Measurements from ENCODE around the gene GAGE10. TPM values are rescaled to one million over a fixed set of nuclear protein-coding genes. Genes with fewer than 3 reads are reported as not detected.
"Not testable (repeated sequence)": the region's sequence is repeated elsewhere in the genome, so short reads cannot be mapped to it uniquely, and the experiment has no call there.

Gene GAGE10
- total and polyA plus RNA-seq, 3 experiments from 2014 or later: not detected

DNA sequence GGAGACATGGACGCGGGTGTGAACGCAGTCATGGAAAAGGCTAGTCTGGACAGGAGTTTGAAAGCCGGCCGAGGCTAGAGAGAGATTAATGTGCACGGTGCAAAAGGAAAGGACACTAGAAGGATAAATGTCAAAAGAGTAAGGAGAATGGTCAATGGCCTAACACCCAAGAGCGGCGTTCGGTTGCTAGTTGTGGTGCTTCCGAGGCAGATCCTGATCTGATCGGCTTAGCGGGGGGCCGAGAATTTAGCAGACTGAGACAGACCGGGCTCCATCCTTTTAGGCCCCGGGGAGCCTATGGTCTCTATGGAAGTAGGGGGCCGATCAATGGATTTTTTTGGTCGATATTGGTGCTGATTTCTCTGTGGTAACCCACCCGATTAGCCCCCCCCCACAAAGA, 6.9 kb downstream of the GAGE10 start:
- POLR2A ChIA-PET: interaction anchor here (0.6 to 1.7 kb wide), 4 partner anchors 10 to 308 kb away, joined by 3 to 6 read pairs (median 4); partner anchors contain the start of gene GRIPAP1
- no peaks in the 10 kb centered on the region for H3K9me3 Mint-ChIP-seq

DNA sequence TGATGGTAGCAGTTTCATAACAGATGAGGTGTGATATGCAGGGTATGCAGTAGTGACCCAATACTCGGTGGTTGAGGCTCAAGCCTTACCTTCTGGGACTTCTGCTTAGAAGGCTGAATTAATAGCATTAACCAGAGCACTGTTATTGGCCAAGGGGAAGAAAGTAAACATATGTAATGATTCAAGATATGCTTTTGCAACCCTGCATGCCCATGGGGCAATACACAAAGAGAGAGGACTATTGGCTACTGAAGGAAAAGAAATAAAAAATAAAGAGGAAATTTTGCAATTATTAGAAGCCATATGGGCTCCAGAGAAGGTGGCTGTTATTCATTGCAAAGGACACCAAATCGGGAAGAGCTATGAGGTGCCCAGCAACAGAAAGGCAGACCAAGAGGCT, 8.7 kb downstream of the GAGE10 start:
- no peak for DNase-seq
- no peaks in the 10 kb centered on the region for H3K9me3 Mint-ChIP-seq
- Histone ChIP-seq H3K27ac (ENCODE audit: low read depth, low read length) (no peak overlapping the region), H3K27me3 (ENCODE audit: insufficient read depth, low read length, poor library complexity, severe bottlenecking) (no peaks in the 10 kb centered on the region), H3K4me3 (ENCODE audit: low read length) (no peak overlapping the region), H3K36me3 (ENCODE audit: insufficient read depth, low read length) (no peaks in the 10 kb centered on the region), H3K4me1 (ENCODE audit: insufficient read depth, low read length) (peaks cover 16% of the 10 kb centered on the region), H3K9me3 (ENCODE audit: low read length) (no peaks in the 10 kb centered on the region)
- H3K4me1 Mint-ChIP-seq: peaks cover 21 to 23% (median 22%) of the 10 kb centered on the region in 3 donors
- H3K4me3 Mint-ChIP-seq: no peak overlapping the region
- H3K36me3 Mint-ChIP-seq: peaks cover 0 to 6% (median 0%) of the 10 kb centered on the region in 3 donors
- POLR2A ChIA-PET: no interaction called here
- H3K27ac Mint-ChIP-seq: no peak overlapping the region
- H3K27me3 Mint-ChIP-seq: peaks cover 0 to 4% of the 10 kb centered on the region in 2 donors
- CTCF ChIA-PET: no interaction called here

More for the DNA sequence above, 6.9 kb downstream of the GAGE10 start:
- H3K27ac Mint-ChIP-seq: peak overlapping the region in 3 of 8 donors; percentile 84 to 97 (median 86)
- no peak for DNase-seq
- Histone ChIP-seq H3K4me1 (ENCODE audit: insufficient read depth, low read length) (peaks cover 16% of the 10 kb centered on the region), H3K36me3 (ENCODE audit: insufficient read depth, low read length) (no peaks in the 10 kb centered on the region), H3K9me3 (ENCODE audit: low read length) (no peaks in the 10 kb centered on the region), H3K27me3 (ENCODE audit: insufficient read depth, low read length, poor library complexity, severe bottlenecking) (no peaks in the 10 kb centered on the region), H3K4me3 (ENCODE audit: low read length) (no peak overlapping the region), H3K27ac (ENCODE audit: low read depth, low read length) (no peak overlapping the region)
- peaks cover 21 to 23% (median 22%) of the 10 kb centered on the region in 3 donors for H3K4me1 Mint-ChIP-seq
- peaks cover 0 to 6% of the 10 kb centered on the region in 2 donors for H3K27me3 Mint-ChIP-seq
- H3K36me3 Mint-ChIP-seq: peaks cover 0 to 6% (median 0%) of the 10 kb centered on the region in 3 donors
- CTCF ChIA-PET: no interaction called here
- H3K4me3 Mint-ChIP-seq: peak overlapping the region in 4 of 7 donors; percentile 23 to 88 (median 63)

DNA sequence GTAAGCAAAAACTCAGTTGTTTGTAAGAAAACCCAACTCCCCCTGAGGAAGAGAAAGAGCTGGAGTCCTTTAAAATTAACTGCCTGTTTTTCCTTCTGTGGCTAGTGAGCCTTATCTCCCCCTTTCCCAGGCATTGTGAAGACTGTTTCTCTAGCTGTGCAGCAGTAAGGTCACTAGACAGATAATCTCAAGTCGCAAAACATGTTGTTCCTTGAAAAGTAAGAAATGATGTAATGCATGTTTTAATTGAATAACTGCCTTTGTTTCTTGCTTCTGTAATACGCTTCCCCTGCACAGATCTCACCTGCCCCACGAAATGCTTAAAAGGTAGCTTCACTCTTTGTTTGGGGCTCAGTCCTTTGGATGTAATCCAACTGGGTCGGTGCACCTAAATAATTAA, 12.6 kb downstream of the GAGE10 start:
- H3K27ac Mint-ChIP-seq: no peak overlapping the region

DNA sequence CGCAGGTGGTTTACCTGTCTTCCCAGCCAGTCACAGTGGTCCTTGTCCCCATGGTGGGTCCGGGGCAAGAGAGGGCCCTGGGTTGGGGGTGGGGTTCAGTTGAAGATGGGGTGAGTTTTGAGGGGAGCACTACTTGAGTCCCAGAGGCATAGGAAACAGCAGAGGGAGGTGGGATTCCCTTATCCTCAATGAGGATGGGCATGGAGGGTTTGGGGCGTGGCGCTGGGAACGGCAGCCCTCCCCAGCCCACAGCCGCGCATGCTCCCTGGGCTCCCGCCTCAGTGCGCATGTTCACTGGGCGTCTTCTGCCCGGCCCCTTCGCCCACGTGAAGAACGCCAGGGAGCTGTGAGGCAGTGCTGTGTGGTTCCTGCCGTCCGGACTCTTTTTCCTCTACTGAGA, 18.3 kb downstream of the GAGE10 start, which contains the start of gene GAGE12J:
TSS of gene GAGE12J (plus strand) at position 301 of the 400 bp plus-strand sequence. CDS start 1,157 bp downstream, outside the sequence.
- H3K27ac Mint-ChIP-seq; H3K9me3 Mint-ChIP-seq; H3K4me1 Mint-ChIP-seq; H3K27me3 ChIP-seq (ENCODE audit: insufficient read depth, low read length, poor library complexity, severe bottlenecking); H3K4me3 ChIP-seq (ENCODE audit: low read length); DNase-seq; H3K27ac ChIP-seq (ENCODE audit: low read depth, low read length); CTCF ChIA-PET; H3K9me3 ChIP-seq (ENCODE audit: low read length); POLR2A ChIA-PET; H3K4me3 Mint-ChIP-seq; H3K36me3 Mint-ChIP-seq; H3K27me3 Mint-ChIP-seq; H3K36me3 ChIP-seq (ENCODE audit: insufficient read depth, low read length); H3K4me1 ChIP-seq (ENCODE audit: insufficient read depth, low read length): not testable (repeated sequence)

More for the DNA sequence above, 12.6 kb downstream of the GAGE10 start:
- H3K4me3 Mint-ChIP-seq: no peak overlapping the region
- no peak overlapping the region for H3K4me3 ChIP-seq (ENCODE audit: low read length)
- H3K4me1 ChIP-seq (ENCODE audit: insufficient read depth, low read length): no peaks in the 10 kb centered on the region
- ChIA-PET POLR2A (no interaction called here), CTCF (no interaction called here)
- H3K9me3 ChIP-seq (ENCODE audit: low read length): no peaks in the 10 kb centered on the region
- H3K36me3 Mint-ChIP-seq: no peaks in the 10 kb centered on the region
- no peaks in the 10 kb centered on the region for H3K27me3 Mint-ChIP-seq
- DNase-seq: no peak
- no peaks in the 10 kb centered on the region for H3K9me3 Mint-ChIP-seq
- H3K4me1 Mint-ChIP-seq: no peaks in the 10 kb centered on the region
- no peak overlapping the region for H3K27ac ChIP-seq (ENCODE audit: low read depth, low read length)
- no peaks in the 10 kb centered on the region for H3K36me3 ChIP-seq (ENCODE audit: insufficient read depth, low read length)
- no peaks in the 10 kb centered on the region for H3K27me3 ChIP-seq (ENCODE audit: insufficient read depth, low read length, poor library complexity, severe bottlenecking)

DNA sequence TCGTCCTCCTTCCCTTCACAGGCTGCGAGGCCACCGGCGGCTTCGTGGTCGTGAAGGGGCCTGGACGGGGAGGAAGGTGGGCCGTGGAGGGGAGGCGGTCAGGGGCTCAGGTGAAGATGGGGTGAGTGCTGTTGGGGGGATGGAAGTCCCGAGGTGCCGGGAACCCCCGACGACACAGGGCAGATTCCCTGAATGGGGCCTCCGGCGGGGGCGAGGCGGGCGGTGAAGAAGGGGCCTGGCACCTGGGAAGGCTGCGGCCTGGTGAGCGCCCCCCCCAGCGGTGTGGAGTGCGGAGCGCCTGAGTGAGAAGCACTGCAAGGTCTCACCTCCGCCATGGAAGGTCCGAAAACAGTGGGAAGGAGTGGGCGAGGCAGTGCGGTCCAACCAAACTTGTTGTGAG, 18.8 kb downstream of the GAGE10 start:
- H3K36me3 ChIP-seq (ENCODE audit: insufficient read depth, low read length); H3K4me1 ChIP-seq (ENCODE audit: insufficient read depth, low read length); DNase-seq; H3K27me3 Mint-ChIP-seq; H3K4me3 Mint-ChIP-seq; H3K9me3 Mint-ChIP-seq; H3K4me1 Mint-ChIP-seq; H3K9me3 ChIP-seq (ENCODE audit: low read length); H3K27ac Mint-ChIP-seq; H3K36me3 Mint-ChIP-seq; H3K27ac ChIP-seq (ENCODE audit: low read depth, low read length); CTCF ChIA-PET; H3K27me3 ChIP-seq (ENCODE audit: insufficient read depth, low read length, poor library complexity, severe bottlenecking); POLR2A ChIA-PET; H3K4me3 ChIP-seq (ENCODE audit: low read length): not testable (repeated sequence)

DNA sequence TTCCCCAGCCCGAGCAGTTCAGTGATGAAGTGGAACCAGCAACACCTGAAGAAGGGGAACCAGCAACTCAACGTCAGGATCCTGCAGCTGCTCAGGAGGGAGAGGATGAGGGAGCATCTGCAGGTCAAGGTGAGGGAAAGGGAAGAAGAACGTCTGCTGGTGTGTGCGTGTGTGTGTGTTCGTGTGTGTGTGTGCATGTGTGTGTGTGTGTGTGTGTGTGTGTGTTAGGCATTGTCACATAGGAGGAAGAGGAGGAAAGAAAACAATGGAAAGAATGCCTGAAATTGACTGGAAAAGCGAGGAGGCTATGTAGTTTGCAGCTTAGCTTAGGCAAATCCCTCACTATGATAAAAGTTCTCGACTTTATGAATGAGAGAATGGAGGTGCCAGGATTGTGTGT, 20.3 kb downstream of the GAGE10 start:
- H3K27me3 Mint-ChIP-seq; H3K27ac Mint-ChIP-seq; H3K4me1 Mint-ChIP-seq; CTCF ChIA-PET; H3K36me3 ChIP-seq (ENCODE audit: insufficient read depth, low read length); H3K4me1 ChIP-seq (ENCODE audit: insufficient read depth, low read length); H3K36me3 Mint-ChIP-seq; H3K9me3 Mint-ChIP-seq; H3K9me3 ChIP-seq (ENCODE audit: low read length); H3K4me3 ChIP-seq (ENCODE audit: low read length); POLR2A ChIA-PET; H3K27ac ChIP-seq (ENCODE audit: low read depth, low read length); H3K4me3 Mint-ChIP-seq; H3K27me3 ChIP-seq (ENCODE audit: insufficient read depth, low read length, poor library complexity, severe bottlenecking); DNase-seq: not testable (repeated sequence)

DNA sequence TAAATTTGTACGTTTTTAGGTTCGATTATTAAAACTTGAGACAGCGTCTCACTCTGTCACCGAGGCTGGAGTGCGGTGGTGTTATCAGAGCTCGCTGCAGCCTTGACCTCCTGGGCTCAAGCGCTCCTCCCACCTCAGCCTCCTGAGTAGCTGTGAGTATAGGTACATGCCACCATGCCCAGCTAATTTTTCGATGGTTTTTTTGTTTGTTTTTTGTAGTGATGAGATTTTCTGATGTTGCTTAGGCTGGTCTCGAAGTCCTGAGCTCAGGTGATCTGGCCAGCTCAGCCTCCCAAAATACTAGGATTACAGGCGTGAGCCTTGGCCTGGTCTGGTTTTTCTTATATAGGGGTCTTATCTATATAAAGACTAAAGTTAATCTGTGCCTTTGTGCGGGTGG, 27.0 kb downstream of the GAGE10 start:
- H3K4me3 ChIP-seq (ENCODE audit: low read length); H3K4me1 ChIP-seq (ENCODE audit: insufficient read depth, low read length); DNase-seq; H3K27ac Mint-ChIP-seq; H3K9me3 Mint-ChIP-seq; POLR2A ChIA-PET; H3K27me3 ChIP-seq (ENCODE audit: insufficient read depth, low read length, poor library complexity, severe bottlenecking); H3K36me3 Mint-ChIP-seq; CTCF ChIA-PET; H3K36me3 ChIP-seq (ENCODE audit: insufficient read depth, low read length); H3K4me1 Mint-ChIP-seq; H3K27ac ChIP-seq (ENCODE audit: low read depth, low read length); H3K27me3 Mint-ChIP-seq; H3K4me3 Mint-ChIP-seq; H3K9me3 ChIP-seq (ENCODE audit: low read length): not testable (repeated sequence)

DNA sequence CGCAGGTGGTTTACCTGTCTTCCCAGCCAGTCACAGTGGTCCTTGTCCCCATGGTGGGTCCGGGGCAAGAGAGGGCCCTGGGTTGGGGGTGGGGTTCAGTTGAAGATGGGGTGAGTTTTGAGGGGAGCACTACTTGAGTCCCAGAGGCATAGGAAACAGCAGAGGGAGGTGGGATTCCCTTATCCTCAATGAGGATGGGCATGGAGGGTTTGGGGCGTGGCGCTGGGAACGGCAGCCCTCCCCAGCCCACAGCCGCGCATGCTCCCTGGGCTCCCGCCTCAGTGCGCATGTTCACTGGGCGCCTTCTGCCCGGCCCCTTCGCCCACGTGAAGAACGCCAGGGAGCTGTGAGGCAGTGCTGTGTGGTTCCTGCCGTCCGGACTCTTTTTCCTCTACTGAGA, 27.8 kb downstream of the GAGE10 start, which contains the start of gene GAGE13:
TSS of gene GAGE13 (plus strand) at position 301 of the 400 bp plus-strand sequence. CDS start 1,156 bp downstream, outside the sequence.
- H3K4me1 ChIP-seq (ENCODE audit: insufficient read depth, low read length); H3K4me3 ChIP-seq (ENCODE audit: low read length); H3K36me3 Mint-ChIP-seq; H3K36me3 ChIP-seq (ENCODE audit: insufficient read depth, low read length); DNase-seq; H3K27me3 ChIP-seq (ENCODE audit: insufficient read depth, low read length, poor library complexity, severe bottlenecking); H3K27ac Mint-ChIP-seq; H3K27me3 Mint-ChIP-seq; H3K9me3 Mint-ChIP-seq; H3K4me3 Mint-ChIP-seq; POLR2A ChIA-PET; CTCF ChIA-PET; H3K4me1 Mint-ChIP-seq; H3K27ac ChIP-seq (ENCODE audit: low read depth, low read length); H3K9me3 ChIP-seq (ENCODE audit: low read length): not testable (repeated sequence)

DNA sequence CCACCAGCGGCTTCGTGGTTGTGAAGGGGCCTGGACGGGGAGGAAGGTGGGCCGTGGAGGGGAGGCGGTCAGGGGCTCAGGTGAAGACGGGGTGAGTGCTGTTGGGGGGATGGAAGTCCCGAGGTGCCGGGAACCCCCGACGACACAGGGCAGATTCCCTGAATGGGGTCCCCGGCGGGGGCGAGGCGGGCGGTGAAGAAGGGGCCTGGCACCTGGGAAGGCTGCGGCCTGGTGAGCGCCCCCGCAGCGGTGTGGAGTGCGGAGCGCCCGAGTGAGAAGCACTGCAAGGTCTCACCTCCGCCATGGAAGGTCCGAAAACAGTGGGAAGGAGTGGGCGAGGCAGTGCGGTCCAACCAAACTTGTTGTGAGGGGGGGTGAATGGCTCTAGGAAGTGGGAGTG, 28.4 kb downstream of the GAGE10 start:
- CTCF ChIA-PET; H3K36me3 ChIP-seq (ENCODE audit: insufficient read depth, low read length); H3K9me3 Mint-ChIP-seq; H3K4me1 Mint-ChIP-seq; H3K27me3 ChIP-seq (ENCODE audit: insufficient read depth, low read length, poor library complexity, severe bottlenecking); H3K4me3 Mint-ChIP-seq; H3K27ac Mint-ChIP-seq; H3K9me3 ChIP-seq (ENCODE audit: low read length); H3K4me1 ChIP-seq (ENCODE audit: insufficient read depth, low read length); H3K4me3 ChIP-seq (ENCODE audit: low read length); H3K36me3 Mint-ChIP-seq; H3K27ac ChIP-seq (ENCODE audit: low read depth, low read length); POLR2A ChIA-PET; H3K27me3 Mint-ChIP-seq: not testable (repeated sequence)
- peak in 1 of 5 donors; percentile 1 for DNase-seq
